ENCODE measurements around the gene TUBA8. TPM values are rescaled to one million over a fixed set of nuclear protein-coding genes. Genes with fewer than 3 reads are reported as not detected.

TUBA8 gene
- total RNA-seq, 4 donors from 2014 or later = 4.3 to 6.6 TPM; not detected in 2

Small RNA genes lying within 50 kb of the gene (small RNA-seq; reads per million reads assigned to genes)
- gene AC016027.5 = 0 reads per million in 2 donors

Other genes with a start within 250 kb of the TUBA8 start
- 10 to 100 TPM; 68.5 to 99.1 (median 88.7) TPM for gene MICAL3, start 86.2 kb upstream of the TUBA8 start, total RNA-seq
- 100 to 1,000 TPM in 2 of 4 donors, 10 to 100 TPM in 2; 53.6 to 120 (median 102) TPM for gene PEX26, start 32.8 kb upstream of the TUBA8 start, total RNA-seq
- 1 to 10 TPM; 3.3 to 9.1 (median 4.5) TPM for gene USP18, start 39.4 kb downstream of the TUBA8 start, total RNA-seq